Measurements from ENCODE around the gene BLTP1.

GRCh38 chr4:122104184-122104583 lies 47.9 kb upstream of the BLTP1 start:
- TF ChIP-seq CTCF (IDR thresholded peaks at IDR 0.05 in 4 of 5, conservative IDR thresholded peaks at IDR 0.05 in 1 of 5) (no peak), POLR2A (IDR thresholded peaks at IDR 0.05) (no peak)
